Keratinocyte (primary cell): ENCODE results near the gene MYH15.

Experiments used
- CTCF ChIP-seq, 3 experiments: IDR thresholded peaks in 1 of 3; conservative IDR thresholded peaks in 1 of 3; optimal IDR thresholded peaks in 1 of 3; 2 replicates in 2 of 3; 3 replicates in 1 of 3; pipeline versions ENCODE3 to v1.5.1; 2011; ENCODE audit warnings: low read length in 3 of 3, mild to moderate bottlenecking in 3 of 3, moderate library complexity in 2 of 3, control low read depth in 1 of 3, inconsistent platforms in 1 of 3; ENCODE audit not compliant: insufficient read depth in 2 of 3; ENCODE audit errors: extremely low read depth in 1 of 3
- EZH2 ChIP-seq: IDR thresholded peaks from one replicate; pipeline ENCODE4 v1.6.1; 2012; ENCODE audit warnings: inconsistent platforms, mild to moderate bottlenecking, low read length, moderate library complexity

- TF ChIP-seq CTCF (optimal IDR thresholded peaks at IDR 0.05 in 1 of 3, IDR thresholded peaks at IDR 0.05 in 1 of 3, conservative IDR thresholded peaks at IDR 0.05 in 1 of 3; ENCODE audit: extremely low read depth in 1 of 3, insufficient read depth in 2 of 3, low read length in 3 of 3) (no peak), EZH2 (no peak)
Observed at GRCh38 chr3:108474581-108474980, 35.8 kb downstream of the MYH15 start.
